CD14-positive monocyte (primary cell): ENCODE results near the gene HES4. TPM values are rescaled to one million over a fixed set of nuclear protein-coding genes. Genes with fewer than 3 reads are reported as not detected.
A peak's percentile ranks its signal among the peaks of the same experiment; 100 is the strongest.
"Not testable (repeated sequence)": the region's sequence is repeated elsewhere in the genome, so short reads cannot be mapped to it uniquely, and the experiment has no call there.

Source experiments
- DNase-seq, 3 donors: peaks; one replicate each; pipeline ENCODE4 v3.0.0-alpha.2; 2011 to 2022
- H2AFZ ChIP-seq: 2 replicates; pipeline ENCODE4 v1.6.0; 2012; ENCODE audit warnings: mild to moderate bottlenecking, low read depth, low read length, inconsistent platforms; ENCODE audit not compliant: insufficient read depth, poor library complexity, severe bottlenecking
- H3K27ac ChIP-seq, 2 donors: 1 replicate in 1 of 2; 2 replicates in 1 of 2; pipeline ENCODE4 v1.5.1; 2012 to 2013; ENCODE audit warnings: low read length in 2 of 2, control low read depth in 1 of 2, inconsistent platforms in 1 of 2, low read depth in 1 of 2, mild to moderate bottlenecking in 1 of 2
- H3K27me3 ChIP-seq, 2 donors: one replicate each; pipeline versions ENCODE4 v1.6.0 to v1.6.1; 2011 to 2013; ENCODE audit warnings: low read length in 2 of 2; ENCODE audit not compliant: control insufficient read depth in 2 of 2, insufficient read depth in 2 of 2
- H3K36me3 ChIP-seq, 2 donors: replicated peaks in 1 of 2; 1 replicate in 1 of 2; 2 replicates in 1 of 2; pipeline versions ENCODE4 v1.5.1 to v1.6.1; 2012 to 2013; ENCODE audit warnings: low read length in 2 of 2, control low read depth in 1 of 2, inconsistent platforms in 1 of 2, mild to moderate bottlenecking in 1 of 2; ENCODE audit not compliant: insufficient read depth in 2 of 2, control insufficient read depth in 1 of 2
- H3K4me1 ChIP-seq, 2 donors: 1 replicate in 1 of 2; 2 replicates in 1 of 2; pipeline versions ENCODE4 v1.5.1 to v1.6.1; 2012 to 2013; ENCODE audit warnings: low read length in 2 of 2, control low read depth in 1 of 2, inconsistent platforms in 1 of 2, mild to moderate bottlenecking in 1 of 2, moderate library complexity in 1 of 2; ENCODE audit not compliant: insufficient read depth in 2 of 2, control insufficient read depth in 1 of 2
- H3K4me2 ChIP-seq: replicated peaks from 2 replicates; pipeline ENCODE3; 2012; ENCODE audit warnings: low read length, moderate library complexity, mild to moderate bottlenecking; ENCODE audit not compliant: poor library complexity, severe bottlenecking; ENCODE audit errors: extremely low read depth
- H3K4me3 ChIP-seq, 3 experiments: fragments of 200-600 bp in 1 of 3; sonication (generic) in 1 of 3; replicated peaks in 1 of 3; 1 replicate in 2 of 3; 2 replicates in 1 of 3; pipeline ENCODE4 v1.5.1; 2011 to 2013; ENCODE audit warnings: low read length in 3 of 3, mild to moderate bottlenecking in 3 of 3, control low read depth in 2 of 3, low read depth in 2 of 3, inconsistent platforms in 1 of 3, moderate library complexity in 1 of 3
- H3K79me2 ChIP-seq: 2 replicates; pipeline ENCODE4 v1.6.0; 2012; ENCODE audit warnings: mild to moderate bottlenecking, control low read depth, inconsistent platforms, low read length, moderate library complexity; ENCODE audit not compliant: insufficient read depth
- H3K9ac ChIP-seq: 2 replicates; pipeline ENCODE4 v1.6.0; 2017; ENCODE audit warnings: low read length, mild to moderate bottlenecking; ENCODE audit not compliant: insufficient read depth, poor library complexity, severe bottlenecking
- H3K9me3 ChIP-seq, 2 donors: replicated peaks in 1 of 2; 1 replicate in 1 of 2; 2 replicates in 1 of 2; pipeline versions ENCODE4 v1.5.1 to v1.6.1; 2012 to 2013; ENCODE audit warnings: low read length in 2 of 2, control low read depth in 1 of 2; ENCODE audit not compliant: control insufficient read depth in 1 of 2, insufficient read depth in 1 of 2
- H4K20me1 ChIP-seq: 2 replicates; pipeline ENCODE4 v1.6.0; 2012; ENCODE audit warnings: mild to moderate bottlenecking, low read length, control low read depth, moderate library complexity; ENCODE audit not compliant: insufficient read depth
- H3K27ac Mint-ChIP-seq, 7 donors: one replicate each; pipeline ENCODE4 v1.8.0; 2020; ENCODE audit warnings: mild to moderate bottlenecking in 7 of 7, mixed read lengths in 7 of 7, moderate library complexity in 6 of 7, inconsistent platforms in 2 of 7
- H3K27me3 Mint-ChIP-seq, 3 donors: one replicate each; pipeline ENCODE4 v1.8.0; 2021 to 2022; ENCODE audit warnings: low read depth in 3 of 3, mild to moderate bottlenecking in 3 of 3, mixed read lengths in 3 of 3, moderate library complexity in 3 of 3, inconsistent platforms in 1 of 3
- H3K36me3 Mint-ChIP-seq, 2 donors: one replicate each; pipeline ENCODE4 v1.8.0; 2020; ENCODE audit warnings: mixed read lengths in 2 of 2, inconsistent platforms in 1 of 2, mild to moderate bottlenecking in 1 of 2
- H3K4me1 Mint-ChIP-seq: one replicate; pipeline ENCODE4 v1.8.0; 2020; ENCODE audit warnings: mild to moderate bottlenecking, mixed read lengths
- H3K4me3 Mint-ChIP-seq, 2 donors: one replicate each; pipeline ENCODE4 v1.8.0; 2020; ENCODE audit warnings: mild to moderate bottlenecking in 2 of 2, mixed read lengths in 2 of 2, moderate library complexity in 1 of 2
- H3K9me3 Mint-ChIP-seq, 7 donors: one replicate each; pipeline ENCODE4 v1.8.0; 2020 to 2022; ENCODE audit warnings: mixed read lengths in 7 of 7, mild to moderate bottlenecking in 6 of 7, moderate library complexity in 6 of 7, inconsistent platforms in 2 of 7
- WGBS: methylation state at CpG from one replicate; pipeline ENCODE4 v1.1.5; 2013; ENCODE audit warnings: missing lambda C conversion rate; ENCODE audit not compliant: insufficient coverage; 5-methylcytosine and 5-hydroxymethylcytosine counted together
- intact Hi-C, 2 donors: fragments of 100-400 bp; cut with micrococcal nuclease; formaldehyde crosslinking; loops; one replicate each; pipeline versions ENCODE4 v1.15.0 to v1.15.1; 2023
- polyA plus RNA-seq, 3 donors: library from polyadenylated mRNA; depleted of rRNA in 1 of 3; unstranded in 2 of 3; stranded (reverse) in 1 of 3; fragments of 300-500 nt in 2 of 3; fragments of >200 nt in 1 of 3; fragmentation: Illumina TruSeq in 2 of 3; gene quantifications; 1 replicate in 2 of 3; 2 replicates in 1 of 3; pipeline ENCODE4 v1.2.3, GENCODE V29; 2012 to 2021
- TF ChIP-seq, protein P1 (sequence below): fragments of 200-600 bp; IDR thresholded peaks from one replicate; pipeline ENCODE4 v1.8.0; 2022; ENCODE audit warnings: antibody characterized with exemption, mild to moderate bottlenecking

The HES4 gene
- polyA plus RNA-seq, 3 donors = 1.4 to 26.8 (median 2.0) TPM

DNA sequence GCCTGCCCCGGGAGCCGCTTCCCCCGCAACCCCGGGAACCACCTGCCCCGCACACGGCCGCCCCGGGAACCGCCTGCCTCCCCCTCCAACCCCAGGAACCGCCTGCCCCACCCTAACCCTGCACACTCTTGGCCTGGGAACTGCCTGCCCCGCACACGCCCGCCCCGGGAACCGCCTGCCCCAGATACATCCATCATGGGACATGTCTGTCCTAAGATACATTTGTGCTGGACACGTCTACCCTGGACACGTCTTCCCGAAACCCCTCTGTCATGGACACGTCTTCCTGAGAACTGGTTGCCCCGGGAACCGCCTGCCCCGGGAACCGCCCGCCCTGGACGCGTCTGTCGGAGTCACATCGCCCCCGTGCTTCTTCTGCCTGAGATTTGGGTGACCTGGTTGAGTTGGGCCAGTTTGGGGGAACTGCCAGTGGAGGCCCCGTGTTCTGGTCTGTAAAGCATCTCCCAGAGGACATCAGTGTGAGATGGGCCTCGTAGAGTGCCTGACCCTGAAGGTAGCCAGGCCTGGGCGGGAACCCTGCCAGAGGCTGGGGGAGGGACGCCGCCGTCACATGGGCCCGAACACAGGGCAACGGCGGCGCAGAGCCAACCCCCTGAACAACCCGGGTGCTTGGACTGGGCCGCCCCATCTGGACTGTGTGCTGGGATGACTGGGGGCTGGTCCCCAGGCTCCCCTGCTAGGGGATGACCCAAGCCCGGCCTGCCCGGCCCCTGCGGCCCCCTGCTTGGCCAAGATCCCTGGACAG lies 21.6 kb downstream of the HES4 start:
- no peak for DNase-seq
- peaks cover 5 to 8% of the 10 kb centered on the region in 2 donors for H3K4me1 ChIP-seq
- no peak overlapping the region for H3K4me3 ChIP-seq
- no peaks in the 10 kb centered on the region for H3K36me3 ChIP-seq
- no peak overlapping the region for H3K4me2 ChIP-seq
- Mint-ChIP-seq H3K9me3 (peaks cover under 1 to 5% (median 4%) of the 10 kb centered on the region in 7 donors), H3K4me3 (peak overlapping the region in 1 of 2 donors; percentile 21), H3K27me3 (peaks cover 13 to 37% (median 19%) of the 10 kb centered on the region in 3 donors), H3K27ac (peak overlapping the region in 1 of 7 donors; percentile 78), H3K36me3 (no peaks in the 10 kb centered on the region), H3K4me1 (peaks cover 3% of the 10 kb centered on the region)
- peaks cover 0 to 12% of the 10 kb centered on the region in 2 donors for H3K27me3 ChIP-seq
- intact Hi-C loops = no loop called here
- 93% methylated on average over 40 of the region's 44 CpGs for WGBS
- H2AFZ ChIP-seq = no peak overlapping the region
- peaks cover 0 to 5% of the 10 kb centered on the region in 2 donors for H3K9me3 ChIP-seq
- no peaks in the 10 kb centered on the region for H3K79me2 ChIP-seq
- no peak overlapping the region for H3K9ac ChIP-seq
- no peak overlapping the region for H3K27ac ChIP-seq
- no peaks in the 10 kb centered on the region for H4K20me1 ChIP-seq
- TF ChIP-seq, protein P1, sequence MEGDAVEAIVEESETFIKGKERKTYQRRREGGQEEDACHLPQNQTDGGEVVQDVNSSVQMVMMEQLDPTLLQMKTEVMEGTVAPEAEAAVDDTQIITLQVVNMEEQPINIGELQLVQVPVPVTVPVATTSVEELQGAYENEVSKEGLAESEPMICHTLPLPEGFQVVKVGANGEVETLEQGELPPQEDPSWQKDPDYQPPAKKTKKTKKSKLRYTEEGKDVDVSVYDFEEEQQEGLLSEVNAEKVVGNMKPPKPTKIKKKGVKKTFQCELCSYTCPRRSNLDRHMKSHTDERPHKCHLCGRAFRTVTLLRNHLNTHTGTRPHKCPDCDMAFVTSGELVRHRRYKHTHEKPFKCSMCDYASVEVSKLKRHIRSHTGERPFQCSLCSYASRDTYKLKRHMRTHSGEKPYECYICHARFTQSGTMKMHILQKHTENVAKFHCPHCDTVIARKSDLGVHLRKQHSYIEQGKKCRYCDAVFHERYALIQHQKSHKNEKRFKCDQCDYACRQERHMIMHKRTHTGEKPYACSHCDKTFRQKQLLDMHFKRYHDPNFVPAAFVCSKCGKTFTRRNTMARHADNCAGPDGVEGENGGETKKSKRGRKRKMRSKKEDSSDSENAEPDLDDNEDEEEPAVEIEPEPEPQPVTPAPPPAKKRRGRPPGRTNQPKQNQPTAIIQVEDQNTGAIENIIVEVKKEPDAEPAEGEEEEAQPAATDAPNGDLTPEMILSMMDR = no peak

DNA sequence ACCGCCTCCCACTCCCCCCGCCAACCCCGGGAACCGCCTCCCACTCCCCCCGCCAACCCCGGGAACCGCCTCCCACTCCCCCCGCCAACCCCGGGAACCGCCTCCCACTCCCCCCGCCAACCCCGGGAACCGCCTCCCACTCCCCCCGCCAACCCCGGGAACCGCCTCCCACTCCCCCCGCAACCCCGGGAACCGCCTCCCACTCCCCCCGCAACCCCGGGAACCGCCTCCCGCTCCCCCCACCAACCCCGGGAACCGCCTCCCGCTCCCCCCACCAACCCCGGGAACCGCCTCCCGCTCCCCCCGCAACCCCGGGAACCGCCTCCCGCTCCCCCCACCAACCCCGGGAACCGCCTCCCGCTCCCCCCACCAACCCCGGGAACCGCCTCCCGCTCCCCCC lies 23.1 kb downstream of the HES4 start:
- peaks cover 0 to 12% of the 10 kb centered on the region in 2 donors for H3K27me3 ChIP-seq
- H3K79me2 ChIP-seq, H3K4me3 ChIP-seq, H3K27ac Mint-ChIP-seq, H3K36me3 ChIP-seq, H3K9me3 ChIP-seq, H3K36me3 Mint-ChIP-seq, H4K20me1 ChIP-seq, H3K27ac ChIP-seq, H3K9ac ChIP-seq, H3K9me3 Mint-ChIP-seq, intact Hi-C loops, H3K4me3 Mint-ChIP-seq, DNase-seq, H3K4me1 ChIP-seq, H3K4me2 ChIP-seq, H2AFZ ChIP-seq, H3K4me1 Mint-ChIP-seq: not testable (repeated sequence)
- H3K27me3 Mint-ChIP-seq = peaks cover 12 to 32% (median 17%) of the 10 kb centered on the region in 3 donors
- WGBS = no CpG with 5 or more reads among the region's 39 CpGs
